ENCODE results near the gene ZSCAN18.

Gene ZSCAN18

GRCh38 chr19:58044391-58044790, 53.6 kb downstream of the ZSCAN18 start:
- no peak overlapping the region for H2BK15ac ChIP-seq (ENCODE audit: low read depth, poor library complexity, severe bottlenecking)
- H2AK5ac ChIP-seq (ENCODE audit: low read length, severe bottlenecking), result no peak overlapping the region
- no peak overlapping the region for H3K14ac ChIP-seq (ENCODE audit: low read length in 2 of 2)
- H3K79me1 ChIP-seq (replicated peaks; ENCODE audit: low read length, poor library complexity, severe bottlenecking), result no peaks in the 10 kb centered on the region
- H3K27me3 ChIP-seq (ENCODE audit: control insufficient read depth in 1 of 2, insufficient read depth in 1 of 2, low read length in 2 of 2), result no peaks in the 10 kb centered on the region
- 97% methylated on average over 35 of the region's 42 CpGs for WGBS
- H3K23ac ChIP-seq (ENCODE audit: low read length in 2 of 2), result no peak overlapping the region
- H3K4ac ChIP-seq (ENCODE audit: low read depth in 1 of 2, low read length in 2 of 2), result no peak overlapping the region
- H3K27ac ChIP-seq (ENCODE audit: low read length, poor library complexity, severe bottlenecking), result no peak overlapping the region
- H2AFZ ChIP-seq (ENCODE audit: low read depth, low read length), result no peak overlapping the region
- H4K8ac ChIP-seq (ENCODE audit: low read length), result no peak overlapping the region
- no peak overlapping the region for H3K4me3 ChIP-seq (ENCODE audit: insufficient read depth in 1 of 2, low read depth in 1 of 2, low read length in 2 of 2)
- H3K9me3 ChIP-seq (ENCODE audit: control insufficient read depth, low read length), result peaks cover 40% of the 10 kb centered on the region
- no peak overlapping the region for H3K18ac ChIP-seq (ENCODE audit: low read depth in 1 of 2, low read length in 2 of 2)
- no peak overlapping the region for H3K9ac ChIP-seq (ENCODE audit: low read length)
- H2BK120ac ChIP-seq (ENCODE audit: low read depth, low read length), result no peak overlapping the region
- H2BK12ac ChIP-seq (ENCODE audit: low read length in 2 of 2), result no peak overlapping the region
- H4K91ac ChIP-seq (ENCODE audit: low read length), result no peak overlapping the region
- no peak overlapping the region for H3K4me2 ChIP-seq (ENCODE audit: low read length, poor library complexity, severe bottlenecking)
- no peaks in the 10 kb centered on the region for H3K36me3 ChIP-seq (ENCODE audit: control insufficient read depth in 1 of 2, insufficient read depth in 2 of 2, low read depth in 1 of 2, low read length in 2 of 2)
- no peak for DNase-seq
- H3K4me1 ChIP-seq (ENCODE audit: control insufficient read depth, insufficient read depth, low read depth, low read length), result no peaks in the 10 kb centered on the region
- no peak overlapping the region for H2BK5ac ChIP-seq (ENCODE audit: low read depth, low read length, poor library complexity, severe bottlenecking)

- no peak overlapping the region for H2BK15ac ChIP-seq (ENCODE audit: low read depth, poor library complexity, severe bottlenecking)
- no peak overlapping the region for H3K9ac ChIP-seq (ENCODE audit: low read length)
- no peak for DNase-seq
- no peak overlapping the region for H2BK5ac ChIP-seq (ENCODE audit: low read depth, low read length, poor library complexity, severe bottlenecking)
- H3K4ac ChIP-seq (ENCODE audit: low read depth in 1 of 2, low read length in 2 of 2), result no peak overlapping the region
- WGBS, result 48% methylated on average over 52 of the region's 54 CpGs
- no peak overlapping the region for H2BK12ac ChIP-seq (ENCODE audit: low read length in 2 of 2)
- H3K4me2 ChIP-seq (ENCODE audit: low read length, poor library complexity, severe bottlenecking), result no peak overlapping the region
- peaks cover 40% of the 10 kb centered on the region for H3K9me3 ChIP-seq (ENCODE audit: control insufficient read depth, low read length)
- no peak overlapping the region for H4K91ac ChIP-seq (ENCODE audit: low read length)
- no peak overlapping the region for H3K14ac ChIP-seq (ENCODE audit: low read length in 2 of 2)
- no peak overlapping the region for H3K18ac ChIP-seq (ENCODE audit: low read depth in 1 of 2, low read length in 2 of 2)
- peak overlapping the region in 1 of 2 experiments; percentile 5 for H3K4me3 ChIP-seq (ENCODE audit: insufficient read depth in 1 of 2, low read depth in 1 of 2, low read length in 2 of 2)
- no peaks in the 10 kb centered on the region for H3K79me1 ChIP-seq (replicated peaks; ENCODE audit: low read length, poor library complexity, severe bottlenecking)
- no peak overlapping the region for H3K27ac ChIP-seq (ENCODE audit: low read length, poor library complexity, severe bottlenecking)
- H4K8ac ChIP-seq (ENCODE audit: low read length), result no peak overlapping the region
- no peak overlapping the region for H2AK5ac ChIP-seq (ENCODE audit: low read length, severe bottlenecking)
- peak overlapping the region; percentile 36 for H2AFZ ChIP-seq (ENCODE audit: low read depth, low read length)
- H2BK120ac ChIP-seq (ENCODE audit: low read depth, low read length), result no peak overlapping the region
- no peaks in the 10 kb centered on the region for H3K4me1 ChIP-seq (ENCODE audit: control insufficient read depth, insufficient read depth, low read depth, low read length)
- no peak overlapping the region for H3K23ac ChIP-seq (ENCODE audit: low read length in 2 of 2)
- no peaks in the 10 kb centered on the region for H3K27me3 ChIP-seq (ENCODE audit: control insufficient read depth in 1 of 2, insufficient read depth in 1 of 2, low read length in 2 of 2)
- no peaks in the 10 kb centered on the region for H3K36me3 ChIP-seq (ENCODE audit: control insufficient read depth in 1 of 2, insufficient read depth in 2 of 2, low read depth in 1 of 2, low read length in 2 of 2)
Measured at GRCh38 chr19:58042495-58043340, 55.3 kb downstream of the ZSCAN18 start.

GRCh38 chr19:58040751-58041525, 57.1 kb downstream of the ZSCAN18 start:
- no peak for DNase-seq
- peaks cover 32% of the 10 kb centered on the region for H3K9me3 ChIP-seq (ENCODE audit: control insufficient read depth, low read length)
- H3K36me3 ChIP-seq (ENCODE audit: control insufficient read depth in 1 of 2, insufficient read depth in 2 of 2, low read depth in 1 of 2, low read length in 2 of 2), result no peaks in the 10 kb centered on the region
- 85% methylated on average over 21 of the region's 21 CpGs for WGBS
- no peak overlapping the region for H2BK15ac ChIP-seq (ENCODE audit: low read depth, poor library complexity, severe bottlenecking)
- H2BK5ac ChIP-seq (ENCODE audit: low read depth, low read length, poor library complexity, severe bottlenecking), result no peak overlapping the region
- H3K79me1 ChIP-seq (replicated peaks; ENCODE audit: low read length, poor library complexity, severe bottlenecking), result no peaks in the 10 kb centered on the region
- H3K4me3 ChIP-seq (ENCODE audit: insufficient read depth in 1 of 2, low read depth in 1 of 2, low read length in 2 of 2), result no peak overlapping the region
- no peak overlapping the region for H2AK5ac ChIP-seq (ENCODE audit: low read length, severe bottlenecking)
- no peak overlapping the region for H3K4ac ChIP-seq (ENCODE audit: low read depth in 1 of 2, low read length in 2 of 2)
- H4K8ac ChIP-seq (ENCODE audit: low read length), result no peak overlapping the region
- H4K91ac ChIP-seq (ENCODE audit: low read length), result no peak overlapping the region
- no peak overlapping the region for H2AFZ ChIP-seq (ENCODE audit: low read depth, low read length)
- H3K4me2 ChIP-seq (ENCODE audit: low read length, poor library complexity, severe bottlenecking), result no peak overlapping the region
- H3K23ac ChIP-seq (ENCODE audit: low read length in 2 of 2), result no peak overlapping the region
- H3K27ac ChIP-seq (ENCODE audit: low read length, poor library complexity, severe bottlenecking), result no peak overlapping the region
- no peak overlapping the region for H3K9ac ChIP-seq (ENCODE audit: low read length)
- H2BK12ac ChIP-seq (ENCODE audit: low read length in 2 of 2), result no peak overlapping the region
- H3K27me3 ChIP-seq (ENCODE audit: control insufficient read depth in 1 of 2, insufficient read depth in 1 of 2, low read length in 2 of 2), result no peaks in the 10 kb centered on the region
- no peaks in the 10 kb centered on the region for H3K4me1 ChIP-seq (ENCODE audit: control insufficient read depth, insufficient read depth, low read depth, low read length)
- H3K18ac ChIP-seq (ENCODE audit: low read depth in 1 of 2, low read length in 2 of 2), result no peak overlapping the region
- H2BK120ac ChIP-seq (ENCODE audit: low read depth, low read length), result no peak overlapping the region
- no peak overlapping the region for H3K14ac ChIP-seq (ENCODE audit: low read length in 2 of 2)

GRCh38 chr19:58038688-58039204, 59.3 kb downstream of the ZSCAN18 start:
- no peak overlapping the region for H2BK120ac ChIP-seq (ENCODE audit: low read depth, low read length)
- H3K4me2 ChIP-seq (ENCODE audit: low read length, poor library complexity, severe bottlenecking), result no peak overlapping the region
- H3K27ac ChIP-seq (ENCODE audit: low read length, poor library complexity, severe bottlenecking), result no peak overlapping the region
- H3K18ac ChIP-seq (ENCODE audit: low read depth in 1 of 2, low read length in 2 of 2), result no peak overlapping the region
- H4K91ac ChIP-seq (ENCODE audit: low read length), result no peak overlapping the region
- no peak overlapping the region for H2AK5ac ChIP-seq (ENCODE audit: low read length, severe bottlenecking)
- no peak for DNase-seq
- 48% methylated on average over 8 of the region's 8 CpGs for WGBS
- no peak overlapping the region for H3K9ac ChIP-seq (ENCODE audit: low read length)
- H2BK12ac ChIP-seq (ENCODE audit: low read length in 2 of 2), result no peak overlapping the region
- no peak overlapping the region for H3K23ac ChIP-seq (ENCODE audit: low read length in 2 of 2)
- H3K4me1 ChIP-seq (ENCODE audit: control insufficient read depth, insufficient read depth, low read depth, low read length), result peaks cover under 1% of the 10 kb centered on the region
- no peak overlapping the region for H3K4me3 ChIP-seq (ENCODE audit: insufficient read depth in 1 of 2, low read depth in 1 of 2, low read length in 2 of 2)
- peaks cover 18% of the 10 kb centered on the region for H3K9me3 ChIP-seq (ENCODE audit: control insufficient read depth, low read length)
- no peaks in the 10 kb centered on the region for H3K36me3 ChIP-seq (ENCODE audit: control insufficient read depth in 1 of 2, insufficient read depth in 2 of 2, low read depth in 1 of 2, low read length in 2 of 2)
- H3K14ac ChIP-seq (ENCODE audit: low read length in 2 of 2), result no peak overlapping the region
- no peak overlapping the region for H2BK15ac ChIP-seq (ENCODE audit: low read depth, poor library complexity, severe bottlenecking)
- H3K79me1 ChIP-seq (replicated peaks; ENCODE audit: low read length, poor library complexity, severe bottlenecking), result no peaks in the 10 kb centered on the region
- H2AFZ ChIP-seq (ENCODE audit: low read depth, low read length), result no peak overlapping the region
- no peak overlapping the region for H2BK5ac ChIP-seq (ENCODE audit: low read depth, low read length, poor library complexity, severe bottlenecking)
- H4K8ac ChIP-seq (ENCODE audit: low read length), result no peak overlapping the region
- no peak overlapping the region for H3K4ac ChIP-seq (ENCODE audit: low read depth in 1 of 2, low read length in 2 of 2)
- peaks cover 0 to 3% of the 10 kb centered on the region in 2 experiments for H3K27me3 ChIP-seq (ENCODE audit: control insufficient read depth in 1 of 2, insufficient read depth in 1 of 2, low read length in 2 of 2)

Data from mesenchymal stem cell (in vitro differentiated cells and primary cell).